ENCODE measurements around the gene HIC2.

Gene HIC2

GRCh38 chr22:21443735-21444421, 26.7 kb downstream of the HIC2 start:
- in situ Hi-C loops (cut with HindIII; ENCODE audit: low sequenced_read_pairs), result no loop called here
- no peak for DNase-seq (ENCODE audit: low read depth, low spot score)
- H3K4me3 ChIP-seq (ENCODE audit: low read depth, low read length), result no peak overlapping the region
- no peak for TF ChIP-seq CTCF (IDR thresholded peaks at IDR 0.05; ENCODE audit: low read depth, low read length)

- H3K4me3 ChIP-seq (ENCODE audit: low read depth, low read length), result no peak overlapping the region
- DNase-seq (ENCODE audit: low read depth, low spot score), result no peak
- in situ Hi-C loops (cut with HindIII; ENCODE audit: low sequenced_read_pairs), result no loop called here
- TF ChIP-seq CTCF (IDR thresholded peaks at IDR 0.05; ENCODE audit: low read depth, low read length), result no peak
These were observed 27.7 kb downstream of the HIC2 start for GRCh38 chr22:21444701-21445436.

DNA sequence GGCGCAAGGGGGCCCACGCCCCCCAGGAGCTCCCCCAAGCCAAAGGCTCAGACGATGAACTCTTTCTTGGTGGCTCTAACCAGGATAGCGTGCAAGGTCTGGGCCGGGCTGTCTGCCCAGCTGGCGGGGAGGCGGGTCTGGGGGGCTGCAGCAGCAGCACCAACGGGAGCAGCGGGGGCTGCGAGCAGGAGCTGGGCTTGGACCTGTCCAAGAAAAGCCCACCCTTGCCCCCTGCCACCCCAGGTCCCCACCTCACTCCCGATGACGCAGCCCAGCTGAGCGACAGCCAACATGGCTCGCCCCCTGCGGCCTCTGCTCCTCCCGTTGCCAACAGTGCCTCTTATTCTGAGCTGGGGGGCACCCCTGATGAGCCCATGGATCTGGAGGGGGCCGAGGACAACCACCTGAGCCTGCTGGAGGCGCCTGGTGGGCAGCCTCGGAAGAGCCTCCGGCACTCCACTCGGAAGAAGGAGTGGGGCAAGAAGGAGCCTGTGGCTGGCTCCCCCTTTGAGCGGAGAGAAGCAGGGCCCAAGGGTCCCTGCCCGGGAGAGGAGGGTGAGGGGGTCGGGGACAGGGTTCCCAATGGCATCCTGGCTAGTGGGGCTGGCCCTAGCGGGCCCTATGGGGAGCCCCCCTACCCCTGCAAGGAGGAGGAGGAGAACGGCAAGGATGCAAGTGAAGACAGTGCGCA, 28.4 kb downstream of the HIC2 start:
- H3K4me3 ChIP-seq (ENCODE audit: low read depth, low read length), result no peak overlapping the region
- no peak for TF ChIP-seq CTCF (IDR thresholded peaks at IDR 0.05; ENCODE audit: low read depth, low read length)
- DNase-seq (ENCODE audit: low read depth, low spot score), result no peak
- in situ Hi-C loops (cut with HindIII; ENCODE audit: low sequenced_read_pairs), result no loop called here

- DNase-seq (ENCODE audit: low read depth, low spot score), result no peak
- in situ Hi-C loops (cut with HindIII; ENCODE audit: low sequenced_read_pairs), result no loop called here
- no peak for TF ChIP-seq CTCF (IDR thresholded peaks at IDR 0.05; ENCODE audit: low read depth, low read length)
- no peak overlapping the region for H3K4me3 ChIP-seq (ENCODE audit: low read depth, low read length)
These were observed 29.1 kb downstream of the HIC2 start for GRCh38 chr22:21446128-21446826.

- no peak overlapping the region for H3K4me3 ChIP-seq (ENCODE audit: low read depth, low read length)
- no peak for TF ChIP-seq CTCF (IDR thresholded peaks at IDR 0.05; ENCODE audit: low read depth, low read length)
- in situ Hi-C loops (cut with HindIII; ENCODE audit: low sequenced_read_pairs), result no loop called here
- no peak for DNase-seq (ENCODE audit: low read depth, low spot score)
These were observed 29.9 kb downstream of the HIC2 start for GRCh38 chr22:21446827-21447690.

All from astrocyte of the spinal cord (primary cell).